SU-DHL-6 (cell line): ENCODE data around the gene A3GALT2.

Experiments used
- H2AFZ ChIP-seq: fragments of 200-600 bp; sonication (generic); 2 replicates; pipeline ENCODE4 v1.6.1; 2014; ENCODE audit warnings: low read depth, mild to moderate bottlenecking, moderate library complexity, mixed read lengths, antibody characterized with exemption, low read length; ENCODE audit not compliant: severe bottlenecking
- H3F3A ChIP-seq: fragments of 200-600 bp; shearing (Covaris generic); 2 replicates; pipeline ENCODE4 v1.6.0; 2016; ENCODE audit warnings: antibody characterized with exemption, mild to moderate bottlenecking; ENCODE audit not compliant: insufficient read depth
- H3K27ac ChIP-seq: fragments of 200-600 bp; sonication (generic); 2 replicates; pipeline ENCODE4 v1.5.1; 2016; ENCODE audit warnings: low read depth, mild to moderate bottlenecking, low read length, moderate library complexity, mixed read lengths
- H3K27me3 ChIP-seq: fragments of 200-600 bp; sonication (generic), shearing (Covaris generic); 2 replicates; pipeline ENCODE4 v1.6.0; 2014; ENCODE audit warnings: mild to moderate bottlenecking, low read length
- H3K36me3 ChIP-seq: fragments of 200-600 bp; sonication (generic); 2 replicates; pipeline ENCODE4 v1.6.1; 2014; ENCODE audit warnings: mild to moderate bottlenecking, low read length, mixed read lengths
- H3K4me2 ChIP-seq: fragments of 300-600, 200-600 bp; shearing (Covaris generic), sonication (generic); 2 replicates; pipeline ENCODE4 v1.6.0; 2014; ENCODE audit warnings: low read length, low read depth, mild to moderate bottlenecking; ENCODE audit not compliant: poor library complexity, severe bottlenecking
- H3K4me3 ChIP-seq: fragments of 200-600 bp; sonication (generic); 2 replicates; pipeline ENCODE4 v1.5.1; 2014; ENCODE audit warnings: antibody characterized with exemption, low read length, mild to moderate bottlenecking, mixed read lengths; ENCODE audit not compliant: insufficient read depth, poor library complexity, severe bottlenecking
- H3K79me2 ChIP-seq: fragments of 200-600 bp; sonication (generic); 2 replicates; pipeline ENCODE4 v1.6.1; 2014; ENCODE audit warnings: mild to moderate bottlenecking, low read length, moderate library complexity; ENCODE audit not compliant: insufficient read depth
- H3K9ac ChIP-seq: fragments of 200-600 bp; sonication (generic); 2 replicates; pipeline ENCODE4 v1.7.0; 2014; ENCODE audit warnings: mild to moderate bottlenecking, low read length
- H3K9me2 ChIP-seq: fragments of 200-600 bp; sonication (generic); replicated peaks from 2 replicates; pipeline ENCODE4 v1.6.1; 2014; ENCODE audit warnings: low read length; ENCODE audit not compliant: insufficient read depth
- H3K9me3 ChIP-seq: fragments of 200-600 bp; sonication (generic); 2 replicates; pipeline ENCODE4 v1.6.1; 2014; ENCODE audit warnings: low read length, mixed read lengths; ENCODE audit not compliant: insufficient read depth
- H4K20me1 ChIP-seq: fragments of 200-600 bp; sonication (generic); 2 replicates; pipeline ENCODE4 v1.6.1; 2014; ENCODE audit warnings: low read depth, mild to moderate bottlenecking, antibody characterized with exemption, low read length, moderate library complexity, mixed read lengths
- EZH2phosphoT487 ChIP-seq: fragments of 200-600 bp; sonication (generic), shearing (Covaris generic); conservative IDR thresholded peaks from 2 replicates; pipeline ENCODE4 v1.6.1; 2018; ENCODE audit warnings: mild to moderate bottlenecking, antibody characterized with exemption, low read length, moderate library complexity, mixed read lengths
- TF ChIP-seq, protein P1 (sequence below): fragments of 200-600 bp; sonication (generic); IDR thresholded peaks from one replicate; pipeline ENCODE4 v1.5.1; 2017; ENCODE audit warnings: antibody characterized with exemption, mild to moderate bottlenecking, low read length, moderate library complexity; ENCODE audit not compliant: insufficient read depth, poor library complexity, severe bottlenecking

The A3GALT2 gene

DNA sequence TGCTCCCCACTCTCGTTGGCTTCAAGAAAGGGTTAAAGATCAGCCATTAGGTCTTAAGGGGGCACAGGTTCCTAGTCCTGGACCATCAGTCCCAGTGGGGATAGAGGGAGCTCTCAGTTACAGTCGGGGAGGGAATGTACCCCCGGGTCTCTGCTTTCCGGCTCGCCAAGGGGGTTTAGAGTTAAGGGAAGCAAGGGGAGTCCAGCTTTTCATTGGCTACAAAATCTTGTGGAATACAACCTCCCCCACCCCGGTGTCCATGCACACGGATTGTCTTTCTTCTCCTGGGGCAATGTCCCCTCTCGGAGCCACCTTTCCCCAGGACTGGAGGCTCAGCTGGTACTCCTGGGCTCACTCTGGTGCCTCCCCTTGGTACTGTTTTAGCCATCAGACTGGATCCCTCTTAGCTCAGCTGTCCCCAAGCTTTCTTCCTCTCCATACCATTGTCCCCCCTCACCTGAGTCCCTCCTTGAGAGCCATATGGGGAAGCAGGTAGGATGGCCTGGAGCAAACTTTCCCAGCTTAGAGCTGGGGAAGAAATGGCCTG is at the start of gene A3GALT2:
A3GALT2 (minus strand) TSS at position 480 of the 547 bp plus-strand sequence; CDS start at position 480, 0 bp downstream.
- no peaks in the 10 kb centered on the region for H3K79me2 ChIP-seq
- H3K27me3 ChIP-seq: no peaks in the 10 kb centered on the region
- H3K9me3 ChIP-seq: no peaks in the 10 kb centered on the region
- no peak within 1 kb of the TSS for H3K4me3 ChIP-seq
- no peaks in the 10 kb centered on the region for H3K36me3 ChIP-seq
- no peak for TF ChIP-seq EZH2phosphoT487
- TF ChIP-seq, protein P1, sequence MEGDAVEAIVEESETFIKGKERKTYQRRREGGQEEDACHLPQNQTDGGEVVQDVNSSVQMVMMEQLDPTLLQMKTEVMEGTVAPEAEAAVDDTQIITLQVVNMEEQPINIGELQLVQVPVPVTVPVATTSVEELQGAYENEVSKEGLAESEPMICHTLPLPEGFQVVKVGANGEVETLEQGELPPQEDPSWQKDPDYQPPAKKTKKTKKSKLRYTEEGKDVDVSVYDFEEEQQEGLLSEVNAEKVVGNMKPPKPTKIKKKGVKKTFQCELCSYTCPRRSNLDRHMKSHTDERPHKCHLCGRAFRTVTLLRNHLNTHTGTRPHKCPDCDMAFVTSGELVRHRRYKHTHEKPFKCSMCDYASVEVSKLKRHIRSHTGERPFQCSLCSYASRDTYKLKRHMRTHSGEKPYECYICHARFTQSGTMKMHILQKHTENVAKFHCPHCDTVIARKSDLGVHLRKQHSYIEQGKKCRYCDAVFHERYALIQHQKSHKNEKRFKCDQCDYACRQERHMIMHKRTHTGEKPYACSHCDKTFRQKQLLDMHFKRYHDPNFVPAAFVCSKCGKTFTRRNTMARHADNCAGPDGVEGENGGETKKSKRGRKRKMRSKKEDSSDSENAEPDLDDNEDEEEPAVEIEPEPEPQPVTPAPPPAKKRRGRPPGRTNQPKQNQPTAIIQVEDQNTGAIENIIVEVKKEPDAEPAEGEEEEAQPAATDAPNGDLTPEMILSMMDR: no peak
- no peaks in the 10 kb centered on the region for H3K9me2 ChIP-seq
- H3K9ac ChIP-seq: no peak within 1 kb of the TSS
- no peak within 1 kb of the TSS for H3K27ac ChIP-seq
- H3K4me2 ChIP-seq: no peak within 1 kb of the TSS
- no peaks in the 10 kb centered on the region for H4K20me1 ChIP-seq
- no peaks in the 10 kb centered on the region for H3F3A ChIP-seq
- no peak within 1 kb of the TSS for H2AFZ ChIP-seq

DNA sequence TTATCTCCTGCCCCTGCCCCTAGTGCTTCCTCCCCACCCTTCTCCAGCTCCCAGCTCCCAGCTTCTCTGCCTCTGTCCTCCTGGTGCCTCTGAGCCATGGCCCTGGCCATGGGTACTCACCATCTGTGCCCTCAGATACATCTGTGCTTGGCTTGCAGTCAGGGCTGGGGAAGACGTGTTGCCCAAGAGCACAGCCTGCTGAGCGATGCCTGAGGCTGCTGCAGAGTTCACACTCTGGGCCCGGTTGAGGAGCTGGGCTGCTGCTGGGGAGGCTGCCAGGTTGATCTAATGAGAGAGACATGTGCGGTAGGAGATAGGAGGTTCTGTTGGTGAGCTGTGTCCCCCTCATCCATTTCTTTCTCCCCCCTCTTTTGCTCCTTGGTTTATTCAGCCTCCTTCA is 49.4 kb upstream of the A3GALT2 start:
- Histone ChIP-seq H3K79me2 (no peaks in the 10 kb centered on the region), H4K20me1 (no peaks in the 10 kb centered on the region), H3K36me3 (no peaks in the 10 kb centered on the region), H3K4me2 (no peak overlapping the region), H3K27me3 (no peaks in the 10 kb centered on the region), H3K9me2 (no peaks in the 10 kb centered on the region), H3F3A (no peaks in the 10 kb centered on the region), H3K4me3 (no peak overlapping the region), H3K9ac (no peak overlapping the region), H2AFZ (no peak overlapping the region), H3K27ac (no peak overlapping the region), H3K9me3 (no peaks in the 10 kb centered on the region)
- TF ChIP-seq, protein P1: no peak
- no peak for TF ChIP-seq EZH2phosphoT487

DNA sequence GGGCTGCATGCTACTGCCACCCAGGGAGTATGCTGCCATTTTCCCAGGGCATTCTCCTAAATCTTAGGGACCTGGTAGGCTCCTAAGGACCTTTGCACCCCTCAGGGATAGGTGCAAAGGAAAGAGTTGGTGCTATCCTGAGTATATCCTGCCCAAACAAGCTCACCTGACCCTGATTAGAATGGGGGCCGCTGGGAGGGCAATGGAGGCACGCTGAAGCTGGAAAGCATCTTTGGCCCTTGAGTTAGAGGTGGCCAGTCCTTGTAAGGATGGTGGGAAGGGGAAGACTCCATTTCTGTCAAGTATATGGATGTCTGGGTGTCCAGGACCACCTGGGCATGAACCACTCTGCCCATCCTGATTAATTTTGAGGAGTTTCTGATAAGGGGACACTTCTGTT is 48.9 kb upstream of the A3GALT2 start:
- Histone ChIP-seq H3K27ac (no peak overlapping the region), H4K20me1 (no peaks in the 10 kb centered on the region), H3K9me3 (no peaks in the 10 kb centered on the region), H3K4me3 (no peak overlapping the region), H2AFZ (no peak overlapping the region), H3K36me3 (no peaks in the 10 kb centered on the region), H3K27me3 (no peaks in the 10 kb centered on the region), H3F3A (no peaks in the 10 kb centered on the region), H3K79me2 (no peaks in the 10 kb centered on the region), H3K9me2 (no peaks in the 10 kb centered on the region), H3K4me2 (no peak overlapping the region), H3K9ac (no peak overlapping the region)
- TF ChIP-seq, protein P1: no peak
- TF ChIP-seq EZH2phosphoT487: no peak
